SK-N-SH (cell line): ENCODE measurements around the gene ZNF747. TPM values are rescaled to one million over a fixed set of nuclear protein-coding genes. Genes with fewer than 3 reads are reported as not detected.
A peak's percentile ranks its signal among the peaks of the same experiment; 100 is the strongest.

Experiments used
- CTCF ChIA-PET: fragments of 300-600, 350-600 bp; formaldehyde crosslinking; extraction: SDS; loops from one replicate; lab custom pipeline; 2021; lab: Yijun Ruan, JAX
- POLR2A ChIA-PET: fragments of 350-600 bp; sonication (Branson Sonifier 250); formaldehyde crosslinking; extraction: SDS; loops from one replicate; lab custom pipeline; 2020; ENCODE audit warnings: antibody characterized with exemption, inconsistent platforms; lab: Yijun Ruan, JAX
- DNase-seq: peaks from one replicate; pipeline ENCODE4 v3.0.0; 2012
- H2AFZ ChIP-seq: fragments of 200-600 bp; sonication (generic); 2 replicates; pipeline ENCODE4 v1.8.1; 2016; ENCODE audit warnings: antibody characterized with exemption, mild to moderate bottlenecking, low read depth
- H3F3A ChIP-seq: fragments of 200-600 bp; sonication (generic); replicated peaks from 2 replicates; pipeline ENCODE3; 2016; ENCODE audit warnings: antibody characterized with exemption, mild to moderate bottlenecking; ENCODE audit not compliant: insufficient read depth
- H3K27ac ChIP-seq, 2 experiments: fragments of 200-500 bp in 1 of 2; fragments of 200-600 bp in 1 of 2; sonication (Bioruptor generic) in 1 of 2; sonication (generic), shearing (Covaris generic) in 1 of 2; 2 replicates each; pipeline versions ENCODE4 v1.5.1 to v1.6.1; 2014 to 2016; ENCODE audit warnings: low read depth in 2 of 2, inconsistent platforms in 1 of 2, low read length in 1 of 2, mild to moderate bottlenecking in 1 of 2, mixed read lengths in 1 of 2
- H3K27me3 ChIP-seq: fragments of 200-600 bp; sonication (generic), shearing (Covaris generic); 2 replicates; pipeline ENCODE4 v1.6.1; 2016; ENCODE audit warnings: mixed run types; ENCODE audit not compliant: insufficient read depth
- H3K36me3 ChIP-seq, 2 experiments: fragments of 200-500 bp in 1 of 2; fragments of 200-600 bp in 1 of 2; sonication (Bioruptor generic) in 1 of 2; sonication (generic) in 1 of 2; replicated peaks in 1 of 2; 2 replicates each; pipeline versions ENCODE3 to v1.5.1; 2014 to 2016; ENCODE audit warnings: low read length in 1 of 2, mild to moderate bottlenecking in 1 of 2; ENCODE audit not compliant: insufficient read depth in 2 of 2, control insufficient read depth in 1 of 2
- H3K4me1 ChIP-seq, 2 experiments: fragments of 200-500 bp in 1 of 2; fragments of 200-600 bp in 1 of 2; sonication (Bioruptor generic) in 1 of 2; sonication (generic), shearing (Covaris generic) in 1 of 2; 2 replicates each; pipeline versions ENCODE4 v1.5.1 to v1.6.1; 2014 to 2016; ENCODE audit warnings: low read depth in 1 of 2, low read length in 1 of 2, mixed run types in 1 of 2; ENCODE audit not compliant: insufficient read depth in 2 of 2, control insufficient read depth in 1 of 2
- H3K4me2 ChIP-seq: fragments of 200-600 bp; sonication (generic), shearing (Covaris generic); 2 replicates; pipeline ENCODE4 v1.6.1; 2017; ENCODE audit warnings: mixed run types
- H3K4me3 ChIP-seq, 2 experiments: fragments of 200-500 bp in 1 of 2; fragments of 200-600 bp in 1 of 2; sonication (Bioruptor generic) in 1 of 2; sonication (generic), shearing (Covaris generic) in 1 of 2; 2 replicates each; pipeline versions ENCODE4 v1.5.1 to v1.8.1; 2014 to 2016; ENCODE audit warnings: low read depth in 2 of 2, inconsistent platforms in 1 of 2, low read length in 1 of 2, mild to moderate bottlenecking in 1 of 2, mixed read lengths in 1 of 2, moderate library complexity in 1 of 2
- H3K79me2 ChIP-seq: fragments of 200-600 bp; sonication (generic); 2 replicates; pipeline ENCODE4 v1.8.1; 2017; ENCODE audit warnings: mild to moderate bottlenecking; ENCODE audit not compliant: insufficient read depth
- H3K9ac ChIP-seq: fragments of 200-600 bp; sonication (generic); 2 replicates; pipeline ENCODE4 v1.6.1; 2017; ENCODE audit warnings: mixed run types
- H3K9me2 ChIP-seq: fragments of 200-600 bp; sonication (generic); 2 replicates; pipeline ENCODE4 v1.6.1; 2017; ENCODE audit warnings: mixed run types
- H3K9me3 ChIP-seq: fragments of 200-600 bp; sonication (generic); 2 replicates; pipeline ENCODE4 v1.6.1; 2017; ENCODE audit warnings: mixed run types, mild to moderate bottlenecking, moderate library complexity
- H4K20me1 ChIP-seq: fragments of 200-600 bp; sonication (generic); 2 replicates; pipeline ENCODE4 v1.6.1; 2017; ENCODE audit warnings: mild to moderate bottlenecking, mixed run types; ENCODE audit not compliant: insufficient read depth
- CTCF ChIP-seq: fragments of 200-600 bp; sonication (generic); IDR thresholded peaks from 2 replicates; pipeline ENCODE4 v1.6.1; 2017; ENCODE audit warnings: antibody characterized with exemption, mild to moderate bottlenecking, moderate library complexity
- EZH2phosphoT487 ChIP-seq: fragments of 200-600 bp; sonication (generic); IDR thresholded peaks from 2 replicates; pipeline ENCODE4 v1.6.1; 2017; ENCODE audit warnings: low read depth, mixed run types, mild to moderate bottlenecking, antibody characterized with exemption, moderate library complexity, borderline replicate concordance
- FOSL2 ChIP-seq: IDR thresholded peaks from 2 replicates; pipeline ENCODE4 v1.4.0; 2012; ENCODE audit warnings: low read depth, mild to moderate bottlenecking, moderate library complexity, borderline replicate concordance
- MAX ChIP-seq: IDR thresholded peaks from 2 replicates; pipeline ENCODE4 v1.4.0; 2012; ENCODE audit warnings: low read depth
- MEF2A ChIP-seq: IDR thresholded peaks from 2 replicates; pipeline ENCODE4 v1.4.0; 2012; ENCODE audit warnings: low read depth, borderline replicate concordance
- PBX3 ChIP-seq: IDR thresholded peaks from 2 replicates; pipeline ENCODE4; 2012
- REST ChIP-seq: IDR thresholded peaks from 2 replicates; pipeline ENCODE4 v1.6.1; 2012; ENCODE audit warnings: mild to moderate bottlenecking, low read depth, low read length, moderate library complexity
- TCF12 ChIP-seq: IDR thresholded peaks from 2 replicates; pipeline ENCODE4 v1.4.0; 2012
- WGBS: methylation state at CpG from one replicate; pipeline ENCODE4 v1.1.6; 2017; ENCODE audit warnings: low lambda C conversion rate; 5-methylcytosine and 5-hydroxymethylcytosine counted together
- polyA plus RNA-seq, 3 experiments: library from polyadenylated mRNA; depleted of rRNA; stranded (reverse); fragments of >200 nt; gene quantifications; 2 replicates each; pipeline ENCODE4 v1.2.3, GENCODE V29; 2012

The ZNF747 gene
- polyA plus RNA-seq, 1 of the 3 experiments (the other 2 are of a cell fraction), result 5.8 TPM

- 98% methylated on average over 3 of the region's 3 CpGs for WGBS
- no peak for TF ChIP-seq REST
Measured at GRCh38 chr16:30569281-30569680, 34.6 kb upstream of the ZNF747 start.

GRCh38 chr16:30567991-30568638 is 33.5 kb upstream of the ZNF747 start:
- no peaks in the 10 kb centered on the region for H3K9me2 ChIP-seq
- no peaks in the 10 kb centered on the region for H3K27me3 ChIP-seq
- no peaks in the 10 kb centered on the region for H4K20me1 ChIP-seq
- CTCF ChIA-PET, result no interaction called here
- POLR2A ChIA-PET, result interaction anchor here (1.1 to 1.2 kb wide), 2 partner anchors 10 kb away, joined by 4 read pairs; partner anchors contain the start of gene ZNF764
- no peaks in the 10 kb centered on the region for H3K36me3 ChIP-seq
- H3K4me2 ChIP-seq, result no peak overlapping the region
- H3F3A ChIP-seq, result peaks cover 9% of the 10 kb centered on the region
- no peaks in the 10 kb centered on the region; the same call in 1 of the 2 replicates for H3K79me2 ChIP-seq
- no peak overlapping the region for H3K9ac ChIP-seq
- H2AFZ ChIP-seq, result no peak overlapping the region
- H3K9me3 ChIP-seq, result no peaks in the 10 kb centered on the region
- no peak overlapping the region for H3K27ac ChIP-seq
- H3K4me3 ChIP-seq, result no peak overlapping the region
- TF ChIP-seq TCF12 (no peak), MEF2A (no peak), CTCF (no peak), MAX (no peak), PBX3 (peak; percentile 46), EZH2phosphoT487 (no peak), FOSL2 (no peak)
- TF ChIP-seq, all 33 proteins: peak for 1
- no peak for DNase-seq
- WGBS, result 67% methylated on average over 6 of the region's 6 CpGs
- peaks cover 5 to 12% of the 10 kb centered on the region in 2 experiments; a peak in 1 of 4 replicates for H3K4me1 ChIP-seq

More at GRCh38 chr16:30569281-30569680, 34.6 kb upstream of the ZNF747 start:
- Histone ChIP-seq H3K4me1 (peaks cover 5 to 12% of the 10 kb centered on the region in 2 experiments; a peak in 1 of 4 replicates), H3F3A (peaks cover 9% of the 10 kb centered on the region), H3K36me3 (no peaks in the 10 kb centered on the region), H2AFZ (no peak overlapping the region), H3K4me3 (no peak overlapping the region), H3K4me2 (no peak overlapping the region), H3K27ac (no peak overlapping the region), H3K9me2 (no peaks in the 10 kb centered on the region), H3K9ac (no peak overlapping the region), H3K27me3 (no peaks in the 10 kb centered on the region), H3K79me2 (no peaks in the 10 kb centered on the region; the same call in 1 of the 2 replicates), H4K20me1 (no peaks in the 10 kb centered on the region), H3K9me3 (no peaks in the 10 kb centered on the region)
- CTCF ChIA-PET, result no interaction called here
- no peak for DNase-seq
- POLR2A ChIA-PET, result interaction anchor here (1.1 kb wide), 1 partner anchor 11 kb away, joined by 4 read pairs; the partner anchor contains the start of gene ZNF764
